GM18868 (cell line): Measurements from ENCODE around the gene RASD1.
"Not testable (repeated sequence)": the region's sequence is repeated elsewhere in the genome, so short reads cannot be mapped to it uniquely, and the experiment has no call there.

Experiments
- ATAC-seq: cut with Tn5 transposase; IDR thresholded peaks from one replicate; pipeline ENCODE4 v1.9.1; 2021; ENCODE audit warnings: mild to moderate bottlenecking, moderate library complexity; ENCODE audit not compliant: unreplicated experiment

RASD1 gene

DNA sequence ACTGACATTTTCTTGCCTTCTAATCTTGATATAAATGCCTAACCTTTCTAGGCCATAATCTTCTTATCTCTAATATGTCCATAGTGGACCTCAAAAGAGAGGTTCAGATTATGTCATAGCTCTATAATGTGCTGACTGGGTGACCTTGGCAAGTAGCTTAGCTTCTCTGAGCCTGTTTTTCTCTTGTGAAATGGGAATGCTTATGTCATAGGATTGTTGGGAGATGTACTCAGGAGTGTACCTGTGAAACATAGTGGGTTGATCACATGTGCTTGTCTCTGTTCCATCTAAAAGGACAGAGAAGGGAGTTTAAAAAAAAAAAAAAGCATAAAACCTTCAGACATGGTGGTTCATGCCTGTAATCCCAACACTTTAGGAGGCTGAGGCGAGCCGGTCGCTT, 17.0 kb downstream of the RASD1 start:
- ATAC-seq: no peak

DNA sequence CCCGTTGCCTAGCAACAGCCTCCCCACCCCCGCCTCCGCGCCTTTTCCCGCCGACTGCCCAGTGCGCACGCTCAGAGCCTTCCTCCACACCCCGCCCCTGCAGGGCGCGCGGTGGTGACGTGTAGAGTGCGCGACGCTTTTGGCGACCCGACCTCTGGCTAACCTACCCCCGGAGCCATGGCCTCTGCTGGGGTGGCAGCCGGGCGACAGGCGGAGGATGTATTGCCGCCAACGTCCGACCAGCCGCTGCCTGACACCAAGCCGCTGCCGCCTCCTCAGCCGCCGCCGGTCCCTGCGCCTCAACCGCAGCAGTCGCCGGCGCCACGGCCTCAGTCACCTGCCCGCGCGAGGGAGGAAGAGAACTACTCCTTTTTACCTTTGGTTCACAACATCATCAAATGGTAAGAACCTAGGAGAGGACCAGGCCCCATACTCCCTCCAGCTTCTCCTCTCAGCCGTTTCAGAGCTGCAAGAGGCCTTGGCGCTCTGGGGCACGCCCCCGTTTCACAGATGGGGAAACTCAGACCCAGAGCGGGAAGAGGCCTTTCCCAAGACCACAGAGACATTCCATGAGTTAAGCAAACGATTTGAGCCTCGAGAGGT, 19.2 kb downstream of the RASD1 start, which contains the start of gene MED9:
Gene MED9 (plus strand): TSS at position 136 of the 603 bp plus-strand sequence. CDS start 42 bp downstream, at position 178.
- ATAC-seq: no peak

DNA sequence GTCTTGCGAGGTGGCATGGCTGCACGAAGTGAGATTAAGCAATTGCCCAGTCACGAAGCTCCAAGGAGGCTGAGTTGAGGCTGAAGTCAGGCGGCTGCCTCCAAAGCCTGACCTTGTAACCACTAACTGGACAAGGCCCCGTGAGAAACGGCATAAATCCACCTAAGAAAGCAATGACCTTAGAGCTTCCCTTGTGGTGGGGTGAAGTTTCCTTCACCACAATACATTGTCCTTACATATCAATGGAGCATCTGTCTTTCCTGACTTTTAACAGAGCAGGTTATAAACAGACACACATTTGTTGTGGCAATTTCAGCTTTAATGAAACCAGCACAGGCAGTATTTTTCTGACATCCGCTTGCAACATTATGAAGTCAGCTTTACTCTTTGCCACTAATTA, 21.9 kb downstream of the RASD1 start:
- no peak for ATAC-seq

DNA sequence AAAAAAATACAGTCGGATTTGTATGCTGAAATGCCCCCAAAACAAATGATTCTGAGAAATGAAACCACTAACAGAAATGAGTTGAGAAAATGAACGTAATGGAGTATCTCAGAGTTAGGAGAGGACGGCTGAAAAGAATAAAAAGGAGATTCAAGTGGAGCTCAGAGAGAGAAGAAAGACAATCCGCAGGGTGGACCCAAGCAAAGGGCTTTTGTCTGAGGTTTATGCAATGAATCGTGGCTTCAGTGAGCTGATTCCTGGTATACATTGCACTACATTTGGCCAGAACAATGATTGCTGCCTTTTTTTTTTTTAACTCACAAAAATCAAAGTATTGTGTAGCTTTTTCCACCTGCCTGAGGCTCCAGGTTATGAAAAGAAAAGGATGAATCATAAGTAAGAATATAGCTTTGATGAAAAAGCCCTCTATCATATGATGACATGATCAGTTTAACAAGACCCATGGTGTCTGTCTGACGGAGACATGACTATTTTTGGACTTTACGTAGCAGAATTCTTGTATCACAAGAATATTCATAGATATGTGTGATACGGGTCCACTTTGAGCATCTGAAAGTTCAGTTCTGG, 23.8 kb downstream of the RASD1 start:
- ATAC-seq: no peak

DNA sequence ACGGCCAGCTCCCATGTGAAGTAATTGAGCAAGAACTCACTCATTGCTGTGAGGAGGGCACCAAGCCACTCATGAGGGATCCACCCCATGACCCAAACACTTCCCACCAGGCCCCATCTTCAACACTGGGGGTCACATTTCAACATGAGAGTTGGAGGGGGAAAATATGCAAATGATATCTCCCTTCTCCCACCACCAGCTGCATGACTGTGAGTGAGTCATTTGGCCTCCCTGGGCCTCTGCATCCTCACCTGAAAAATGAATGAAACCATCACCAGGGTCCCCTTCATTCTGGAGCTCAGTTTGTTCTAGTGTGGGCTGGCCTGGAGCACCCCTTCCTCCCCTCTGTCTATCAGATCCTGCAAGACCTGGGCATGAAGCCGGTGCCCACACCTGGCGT, 26.2 kb downstream of the RASD1 start:
- no peak for ATAC-seq

DNA sequence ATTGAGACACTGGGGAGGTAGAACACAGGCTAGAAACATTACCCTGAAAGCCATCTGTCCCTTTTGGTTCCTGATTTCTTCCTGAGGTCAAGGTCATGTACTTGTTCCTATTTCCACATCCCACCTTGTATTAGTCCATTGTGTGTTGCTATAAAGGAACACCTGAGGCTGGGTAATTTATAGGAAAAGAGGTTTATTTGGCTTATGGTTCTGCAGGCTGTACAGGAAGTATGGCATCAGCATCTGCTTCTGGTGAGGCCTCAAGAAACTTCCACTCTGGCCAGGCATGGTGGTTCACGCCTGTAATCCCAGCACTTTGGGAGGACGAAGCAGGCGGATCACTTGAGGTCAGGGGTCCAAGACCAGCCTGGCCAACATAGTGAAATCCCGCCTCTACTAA, 26.8 kb downstream of the RASD1 start:
- ATAC-seq: no peak

DNA sequence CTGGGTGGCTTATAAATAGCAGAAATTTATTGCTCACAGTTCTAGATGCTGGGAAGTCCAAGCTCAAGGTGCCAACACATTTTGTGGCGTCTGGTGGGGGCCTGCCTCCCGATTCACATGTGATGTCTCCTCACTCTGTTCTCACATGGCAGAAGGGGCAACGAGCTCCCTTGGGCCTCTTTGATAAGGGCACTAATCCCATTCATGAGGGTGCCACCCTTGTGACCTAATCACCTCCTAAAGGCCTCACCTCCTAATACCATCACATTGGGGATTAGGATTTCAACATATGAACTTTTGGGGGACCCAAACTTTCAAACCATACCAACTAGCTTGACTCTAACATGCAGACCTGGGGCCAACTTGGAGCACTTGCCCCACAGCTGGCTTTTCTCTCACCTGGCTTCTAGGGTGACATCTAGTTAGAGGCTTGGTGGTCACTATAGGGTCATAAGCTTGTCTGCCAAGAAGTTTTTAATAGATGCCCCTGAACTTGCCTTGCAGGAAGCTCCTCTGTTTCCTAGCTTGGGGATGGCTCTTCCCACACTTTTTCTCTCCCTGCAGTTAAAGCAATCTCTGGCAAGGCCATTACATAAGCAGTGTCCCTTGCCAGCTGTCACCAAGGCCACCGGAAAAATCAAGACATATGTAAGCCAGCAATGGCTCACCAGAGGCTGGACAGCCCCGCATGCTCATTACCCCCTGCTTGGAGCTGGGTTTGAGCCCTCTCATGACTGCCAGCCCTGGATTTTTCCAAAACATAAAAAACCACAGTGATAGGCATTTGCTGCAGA, 27.8 kb downstream of the RASD1 start:
- no peak for ATAC-seq

DNA sequence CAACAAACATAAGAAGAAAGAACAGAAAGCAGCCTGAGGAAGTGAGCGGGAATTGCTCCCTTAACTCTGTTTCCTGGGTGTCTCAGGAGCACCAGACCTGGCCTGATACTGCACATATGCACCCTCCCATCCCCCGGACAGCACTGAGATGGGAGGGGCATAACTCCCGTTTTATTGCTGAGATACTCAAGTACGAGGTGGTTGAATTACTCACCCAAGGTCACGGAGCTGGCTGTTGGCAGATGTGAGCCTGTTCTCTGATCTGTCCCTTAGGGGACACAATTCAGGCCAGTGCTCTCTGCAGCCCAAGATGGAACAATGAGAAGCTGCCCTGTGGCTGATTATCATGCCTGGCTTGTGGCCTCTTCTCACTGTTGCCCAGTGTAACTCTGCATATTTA, 28.5 kb downstream of the RASD1 start:
- no peak for ATAC-seq

DNA sequence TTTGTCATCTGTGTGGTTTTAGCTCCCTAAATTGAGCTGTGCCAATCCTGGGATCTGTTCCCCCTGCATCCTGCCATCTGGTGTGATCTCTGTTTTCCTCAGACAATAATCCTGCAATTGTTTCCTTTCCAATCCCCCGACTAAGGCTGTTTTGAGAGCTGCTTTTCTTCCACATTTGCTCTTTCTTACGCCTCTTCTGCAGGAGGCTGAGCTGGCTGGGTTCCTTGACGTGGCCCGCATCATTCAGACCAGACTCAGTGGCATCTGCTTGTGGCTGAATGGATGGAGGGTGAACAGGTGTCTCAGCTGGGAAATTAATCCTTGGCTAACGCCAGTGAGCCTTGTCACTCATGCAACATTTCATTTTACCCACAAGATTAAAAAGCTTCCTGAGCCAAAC, 29.2 kb downstream of the RASD1 start:
- ATAC-seq: no peak

DNA sequence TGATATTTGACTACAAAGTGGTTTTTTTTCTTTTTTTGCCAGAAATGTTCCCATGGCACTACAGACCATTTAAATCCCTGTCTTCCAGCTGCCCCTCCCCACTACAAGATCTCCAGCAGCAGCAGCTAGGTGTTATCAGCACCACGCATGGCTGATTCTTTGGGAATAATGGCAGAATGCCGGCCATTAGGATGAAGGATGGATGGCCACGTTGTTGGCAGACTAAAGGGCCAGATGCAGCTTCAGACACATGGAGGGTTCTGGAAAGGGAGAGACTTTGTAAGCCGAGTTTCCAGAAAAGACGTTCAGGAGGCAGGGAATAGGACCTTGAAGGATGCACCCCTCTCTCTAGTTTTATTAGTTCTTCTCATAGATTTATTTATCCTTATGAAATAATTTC, 29.7 kb downstream of the RASD1 start:
- ATAC-seq: no peak

DNA sequence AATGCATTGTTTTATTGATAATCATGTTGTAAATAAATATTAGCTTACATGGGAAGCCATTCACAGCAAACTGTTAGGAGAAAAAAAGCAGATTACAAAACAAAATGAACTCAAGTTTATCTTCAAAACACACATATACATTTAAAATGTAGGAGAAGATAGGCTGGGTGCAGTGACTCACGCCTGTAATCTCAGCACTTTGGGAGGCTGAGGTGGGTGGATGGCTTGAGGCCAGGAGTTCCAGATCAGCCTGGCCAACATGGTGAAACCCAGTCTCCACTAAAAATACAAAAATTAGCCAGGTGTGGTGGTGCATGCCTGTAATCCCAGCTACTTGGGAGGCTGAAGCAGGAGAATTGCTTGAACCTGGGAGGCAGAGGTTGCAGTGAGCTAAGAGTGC, 30.3 kb downstream of the RASD1 start:
- not testable (repeated sequence) for ATAC-seq

DNA sequence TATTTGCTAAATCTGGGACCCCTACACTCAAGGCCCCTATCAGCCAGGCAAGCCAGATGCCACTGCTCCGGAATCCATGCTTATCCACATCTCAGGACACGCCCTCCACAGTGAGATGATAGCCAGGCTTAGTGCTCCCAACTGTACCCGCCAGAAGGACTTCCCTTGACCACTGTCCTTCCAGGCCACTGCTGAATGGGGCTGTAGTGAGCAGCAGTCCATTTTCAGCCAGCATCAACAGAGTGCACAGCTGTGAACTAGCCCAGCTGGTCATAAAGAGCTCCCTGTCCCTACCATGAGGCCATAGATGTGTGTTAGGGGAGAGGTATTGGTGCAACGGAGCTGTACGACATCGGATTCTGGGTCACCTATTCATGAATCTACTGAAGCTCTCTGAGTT, 32.4 kb downstream of the RASD1 start:
- ATAC-seq: no peak

DNA sequence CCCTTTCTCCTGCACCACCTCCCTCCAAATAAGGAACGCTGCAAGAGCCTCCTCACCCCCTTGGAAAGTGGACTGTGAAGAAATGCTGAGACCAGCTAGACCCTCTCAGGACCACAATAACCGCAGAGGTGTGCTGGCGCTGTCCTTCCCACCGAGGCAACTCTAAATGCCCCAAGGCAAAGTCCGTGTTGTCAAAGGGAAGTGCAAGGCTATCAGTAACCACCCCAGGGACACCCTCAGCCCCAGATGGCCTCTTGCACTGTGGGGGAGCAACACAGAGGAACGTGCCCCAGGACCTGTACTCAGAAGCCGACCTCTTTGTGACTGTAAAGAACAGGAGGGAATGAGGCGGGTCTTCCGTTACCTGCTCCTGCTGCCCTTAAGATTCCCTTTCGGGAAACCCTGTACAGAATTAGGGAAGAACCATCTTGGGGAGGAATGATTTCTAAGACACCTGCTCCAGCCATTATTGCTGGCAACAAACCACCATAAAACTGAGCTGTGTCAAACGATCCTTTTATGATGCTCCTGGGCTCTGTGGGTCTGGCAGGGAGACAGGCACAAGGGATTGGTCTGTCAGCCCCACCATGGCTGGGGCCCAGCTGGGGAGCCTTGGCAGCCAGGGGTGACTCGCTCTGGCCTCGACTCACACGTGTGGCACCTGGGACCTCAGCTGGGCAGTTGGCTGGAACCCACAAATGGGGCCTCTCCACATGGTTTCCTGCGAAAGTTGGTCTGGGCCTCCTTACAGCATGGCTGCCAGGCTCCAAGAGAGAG, 34.0 kb downstream of the RASD1 start:
- ATAC-seq: no peak

DNA sequence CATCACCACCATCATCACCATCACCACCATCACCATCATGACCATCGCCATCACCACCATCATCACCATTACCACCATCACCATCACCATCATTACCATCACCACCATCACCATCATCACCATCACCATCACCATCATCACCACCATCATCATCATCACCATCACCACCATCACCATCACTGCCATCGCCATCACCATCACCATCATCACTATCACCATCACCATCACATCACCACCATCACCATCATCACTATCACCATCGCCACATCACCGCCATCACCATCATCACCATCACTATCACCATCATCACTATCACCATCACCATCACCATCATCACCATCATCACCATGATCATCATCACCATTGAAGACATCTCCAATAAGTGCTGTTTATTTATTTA, 36.2 kb downstream of the RASD1 start:
- ATAC-seq: no peak

DNA sequence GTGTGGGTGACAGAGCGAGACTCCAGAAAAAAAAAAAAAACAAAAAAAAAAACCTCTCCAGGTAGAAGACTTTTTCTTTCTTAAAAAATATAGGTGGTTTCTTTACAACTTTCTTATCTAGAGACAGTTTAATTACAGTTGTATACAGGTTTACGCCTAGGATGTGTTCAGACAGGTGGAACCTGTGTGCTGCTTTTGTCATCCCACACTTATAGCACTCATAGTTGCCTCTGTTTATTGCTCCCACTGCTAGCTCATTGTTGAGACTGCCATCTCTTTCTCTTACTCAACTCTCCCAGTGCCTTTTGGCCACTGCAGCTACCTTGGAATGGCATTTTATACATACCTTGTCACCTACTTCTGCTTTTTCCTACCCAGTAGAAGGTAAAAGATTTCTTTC, 38.5 kb downstream of the RASD1 start:
- no peak for ATAC-seq

DNA sequence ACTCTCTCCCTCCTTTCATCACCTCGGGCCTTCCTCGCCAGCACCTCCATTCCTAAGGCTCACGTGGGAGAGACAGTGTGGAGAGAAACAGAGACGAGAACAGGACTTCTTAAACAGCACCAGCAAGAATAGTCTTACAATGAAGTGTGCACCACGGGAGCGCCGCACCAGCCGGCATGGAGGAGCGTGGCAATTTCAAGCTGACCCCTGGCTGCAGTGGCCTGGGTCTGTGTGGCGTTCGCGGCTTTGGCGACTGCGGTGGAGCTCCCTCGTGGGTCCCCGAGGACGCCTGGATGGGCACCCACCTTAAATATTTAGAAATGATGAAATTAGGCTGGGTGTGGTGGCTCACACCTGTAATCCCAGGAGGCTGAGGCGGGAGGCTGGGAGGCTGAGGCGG, 39.9 kb downstream of the RASD1 start:
- no peak for ATAC-seq

DNA sequence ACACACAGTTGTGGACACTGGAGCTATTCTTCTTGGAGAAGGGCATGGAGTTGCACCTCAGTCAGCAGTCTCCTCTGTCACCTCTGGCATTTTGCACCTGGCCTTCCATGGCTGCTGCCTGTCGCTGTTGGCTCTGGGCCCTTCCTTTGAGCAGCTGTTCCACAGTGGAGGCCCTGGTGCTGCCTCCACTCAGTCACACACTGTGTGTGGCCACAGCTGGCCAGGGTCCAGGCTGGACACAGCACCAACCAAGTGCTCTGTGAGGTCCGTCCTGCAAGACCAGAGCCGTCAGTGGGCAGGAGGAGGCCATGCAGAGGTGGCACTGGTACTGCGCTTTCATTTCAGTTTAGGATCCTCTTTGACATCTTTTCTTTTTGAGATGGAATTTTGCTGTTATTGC, 41.0 kb downstream of the RASD1 start:
- ATAC-seq: no peak

DNA sequence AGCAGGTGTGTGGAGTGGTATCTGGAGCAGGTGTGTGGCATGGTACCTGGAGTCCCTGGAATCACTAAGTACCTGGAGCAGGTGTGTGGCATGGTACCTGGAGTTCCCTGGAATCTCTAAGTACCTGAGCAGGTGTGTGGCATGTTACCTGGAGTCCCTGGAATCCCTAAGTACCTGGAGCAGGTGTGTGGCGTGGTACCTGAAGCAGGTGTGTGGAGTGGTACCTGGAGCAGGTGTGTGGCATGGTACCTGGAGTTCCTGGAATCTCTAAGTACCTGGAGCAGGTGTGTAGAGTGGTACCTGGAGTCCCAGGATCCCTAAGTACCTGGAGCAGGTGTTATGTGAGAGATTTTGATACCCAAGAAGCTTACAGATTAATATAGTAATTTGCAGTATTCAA, 41.5 kb downstream of the RASD1 start:
- ATAC-seq: not testable (repeated sequence)

DNA sequence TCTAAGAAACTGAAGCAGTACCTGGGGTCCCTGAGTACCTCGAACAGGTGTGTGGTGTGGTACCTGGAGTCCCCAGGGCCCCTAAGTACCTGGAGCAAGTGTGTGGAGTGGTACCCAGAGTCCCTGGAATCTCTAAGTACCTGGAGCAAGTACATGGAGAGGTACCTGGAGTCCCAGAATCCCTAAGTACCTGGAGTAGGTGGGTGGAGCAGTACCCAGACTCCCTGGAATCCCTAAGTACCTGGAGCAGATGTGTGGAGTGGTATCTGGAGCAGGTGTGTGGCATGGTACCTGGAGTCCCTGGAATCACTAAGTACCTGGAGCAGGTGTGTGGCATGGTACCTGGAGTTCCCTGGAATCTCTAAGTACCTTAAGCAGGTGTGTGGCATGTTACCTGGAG, 41.9 kb downstream of the RASD1 start:
- ATAC-seq: no peak

DNA sequence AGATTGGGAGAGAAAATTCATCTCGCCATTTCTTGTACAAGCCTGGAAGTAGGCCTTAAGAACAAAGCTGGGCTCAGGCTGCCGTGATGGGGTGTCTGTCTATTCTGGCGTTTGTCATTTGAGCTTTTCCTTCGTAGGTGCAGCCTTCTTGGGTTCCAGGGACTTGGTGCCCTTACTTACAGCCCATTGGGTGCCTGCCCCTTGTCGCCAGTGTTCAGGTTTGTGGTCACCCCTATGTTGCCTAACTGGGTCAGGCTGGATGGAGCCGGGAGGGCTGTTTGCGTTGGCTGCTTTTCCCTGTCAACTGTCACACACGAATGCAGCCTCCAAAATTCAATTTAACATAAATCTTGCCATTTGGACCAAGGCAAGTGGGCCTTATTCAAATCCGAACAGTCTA, 43.1 kb downstream of the RASD1 start:
- ATAC-seq: no peak

DNA sequence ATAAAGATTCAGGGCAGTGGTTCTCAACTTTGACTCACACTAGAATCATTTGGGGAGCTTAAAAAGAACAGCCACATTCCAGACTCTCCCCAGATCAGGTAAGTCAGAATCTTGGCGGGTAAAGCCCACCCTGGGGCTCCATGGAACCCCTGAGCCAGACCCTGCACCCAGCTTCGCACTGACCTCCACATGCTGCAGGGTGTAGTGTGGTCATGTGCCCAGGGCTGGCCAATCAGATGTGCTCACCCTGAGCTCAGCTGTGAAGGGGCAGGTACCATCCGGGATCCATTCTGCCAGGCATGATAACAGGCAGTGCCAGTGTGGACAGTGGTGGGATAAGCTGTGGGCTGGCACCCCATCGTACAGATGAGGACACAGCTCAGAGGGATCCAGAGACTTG, 47.5 kb downstream of the RASD1 start:
- ATAC-seq: no peak

DNA sequence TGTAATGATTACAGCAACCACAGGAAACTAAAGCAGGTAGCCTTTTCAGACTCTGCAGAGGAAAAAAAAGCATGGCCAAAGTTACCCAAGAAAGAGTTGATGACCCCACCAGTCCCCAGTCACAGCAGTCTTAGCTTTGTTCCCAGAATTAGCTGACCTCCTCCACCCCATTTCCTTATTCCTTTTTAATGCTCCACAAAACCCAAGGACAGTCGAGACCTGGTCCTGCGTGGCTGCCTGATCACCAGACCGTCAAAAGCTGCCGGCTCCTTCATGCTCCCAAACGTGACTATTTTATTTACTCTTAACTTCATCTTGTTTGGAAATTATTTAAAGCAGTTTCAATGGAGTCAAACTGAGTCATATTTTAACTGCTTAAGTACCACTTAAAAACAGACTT, 48.1 kb downstream of the RASD1 start:
- ATAC-seq: no peak
